GM19023 (cell line): Measurements from ENCODE around the gene CTBP1.
A peak's percentile ranks its signal among the peaks of the same experiment; 100 is the strongest.
"Not testable (repeated sequence)": the region's sequence is repeated elsewhere in the genome, so short reads cannot be mapped to it uniquely, and the experiment has no call there.

Experiments used
- ATAC-seq: cut with Tn5 transposase; IDR thresholded peaks from one replicate; pipeline ENCODE4 v1.9.1; 2021; ENCODE audit warnings: mild to moderate bottlenecking, moderate library complexity; ENCODE audit not compliant: unreplicated experiment

CTBP1 gene

GRCh38 chr4:1248245-1249147 lies at the start of gene CTBP1:
Gene CTBP1 (minus strand): TSS chr4:1249130. CDS start chr4:1241331, 7,799 bp downstream.
- ATAC-seq, result peak; percentile 45

- ATAC-seq, result no peak
Measured at GRCh38 chr4:1298461-1298860, 49.5 kb upstream of the CTBP1 start.

- no peak for ATAC-seq
Measured at GRCh38 chr4:1297456-1298325, 48.8 kb upstream of the CTBP1 start.

GRCh38 chr4:1297023-1297395 lies 48.1 kb upstream of the CTBP1 start:
- ATAC-seq, result no peak

- no peak for ATAC-seq
Measured at GRCh38 chr4:1296324-1297022, 47.5 kb upstream of the CTBP1 start.

- ATAC-seq, result no peak
Measured at GRCh38 chr4:1295405-1296055, 46.6 kb upstream of the CTBP1 start.

- ATAC-seq, result no peak
Measured at GRCh38 chr4:1294891-1295290, 46.0 kb upstream of the CTBP1 start.

GRCh38 chr4:1294424-1294823 lies 45.5 kb upstream of the CTBP1 start:
- no peak for ATAC-seq

GRCh38 chr4:1293991-1294390 lies 45.1 kb upstream of the CTBP1 start:
- no peak for ATAC-seq

- ATAC-seq, result no peak
Measured at GRCh38 chr4:1293531-1293941, 44.6 kb upstream of the CTBP1 start.

GRCh38 chr4:1292703-1293011 lies 43.7 kb upstream of the CTBP1 start:
- ATAC-seq, result not testable (repeated sequence)

- ATAC-seq, result no peak
Measured at GRCh38 chr4:1291996-1292702, 43.2 kb upstream of the CTBP1 start.

- ATAC-seq, result no peak
Measured at GRCh38 chr4:1291091-1291490, 42.2 kb upstream of the CTBP1 start.

GRCh38 chr4:1290165-1290977 lies 41.4 kb upstream of the CTBP1 start:
- peak; percentile 2 for ATAC-seq

GRCh38 chr4:1289207-1290164 lies 40.6 kb upstream of the CTBP1 start, which contains the start of gene MAEA:
Gene MAEA (plus strand): TSS chr4:1289891. CDS start chr4:1289914, 23 bp downstream.
- peak; percentile 94 for ATAC-seq

- ATAC-seq, result no peak
Measured at GRCh38 chr4:1288786-1289185, 39.9 kb upstream of the CTBP1 start.

- ATAC-seq, result no peak
Measured at GRCh38 chr4:1285790-1286553, 37.0 kb upstream of the CTBP1 start.
